Measurements from ENCODE around the gene UHRF1. TPM values are rescaled to one million over a fixed set of nuclear protein-coding genes. Genes with fewer than 3 reads are reported as not detected.
"Not testable (repeated sequence)": the region's sequence is repeated elsewhere in the genome, so short reads cannot be mapped to it uniquely, and the experiment has no call there.

UHRF1 gene
- total RNA-seq, 1 donor from 2014 or later: 16.8 TPM

- Mint-ChIP-seq H3K4me3 (ENCODE audit: unreplicated experiment) (no peak overlapping the region), H3K9me3 (ENCODE audit: unreplicated experiment) (no peaks in the 10 kb centered on the region), H3K27ac (ENCODE audit: unreplicated experiment) (no peak overlapping the region), H3K36me3 (ENCODE audit: low read depth, unreplicated experiment) (no peaks in the 10 kb centered on the region), H3K27me3 (ENCODE audit: unreplicated experiment) (peaks cover 3% of the 10 kb centered on the region), H3K4me1 (ENCODE audit: unreplicated experiment) (no peaks in the 10 kb centered on the region)
- DNase-seq (ENCODE audit: low spot score): no peak
- TF ChIP-seq, protein P1, sequence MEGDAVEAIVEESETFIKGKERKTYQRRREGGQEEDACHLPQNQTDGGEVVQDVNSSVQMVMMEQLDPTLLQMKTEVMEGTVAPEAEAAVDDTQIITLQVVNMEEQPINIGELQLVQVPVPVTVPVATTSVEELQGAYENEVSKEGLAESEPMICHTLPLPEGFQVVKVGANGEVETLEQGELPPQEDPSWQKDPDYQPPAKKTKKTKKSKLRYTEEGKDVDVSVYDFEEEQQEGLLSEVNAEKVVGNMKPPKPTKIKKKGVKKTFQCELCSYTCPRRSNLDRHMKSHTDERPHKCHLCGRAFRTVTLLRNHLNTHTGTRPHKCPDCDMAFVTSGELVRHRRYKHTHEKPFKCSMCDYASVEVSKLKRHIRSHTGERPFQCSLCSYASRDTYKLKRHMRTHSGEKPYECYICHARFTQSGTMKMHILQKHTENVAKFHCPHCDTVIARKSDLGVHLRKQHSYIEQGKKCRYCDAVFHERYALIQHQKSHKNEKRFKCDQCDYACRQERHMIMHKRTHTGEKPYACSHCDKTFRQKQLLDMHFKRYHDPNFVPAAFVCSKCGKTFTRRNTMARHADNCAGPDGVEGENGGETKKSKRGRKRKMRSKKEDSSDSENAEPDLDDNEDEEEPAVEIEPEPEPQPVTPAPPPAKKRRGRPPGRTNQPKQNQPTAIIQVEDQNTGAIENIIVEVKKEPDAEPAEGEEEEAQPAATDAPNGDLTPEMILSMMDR (IDR thresholded peaks at IDR 0.05; ENCODE audit: unreplicated experiment): no peak
Observed at GRCh38 chr19:4889034-4889815, 20.1 kb upstream of the UHRF1 start.

DNA sequence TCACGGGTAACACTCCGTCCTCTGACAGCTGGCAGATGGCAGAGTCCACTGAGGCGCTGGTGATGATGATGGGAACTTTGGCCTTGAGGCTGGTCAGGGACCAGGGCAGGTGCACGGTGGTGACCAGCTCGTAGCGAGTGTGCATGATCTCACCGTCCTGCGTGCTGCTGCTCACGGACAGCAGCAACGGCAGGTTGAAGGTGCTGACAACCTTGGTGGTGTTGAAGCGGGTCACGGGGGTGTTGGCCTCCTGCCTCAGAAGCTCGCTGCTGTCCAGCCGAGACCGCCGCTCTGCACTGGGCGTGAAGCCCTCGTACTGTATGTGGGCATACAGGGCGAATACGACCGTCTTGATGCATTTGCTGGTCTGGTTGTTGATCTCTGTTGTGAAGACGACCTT is 18.2 kb upstream of the UHRF1 start:
- Mint-ChIP-seq H3K9me3 (ENCODE audit: unreplicated experiment) (no peaks in the 10 kb centered on the region), H3K36me3 (ENCODE audit: low read depth, unreplicated experiment) (no peaks in the 10 kb centered on the region), H3K27ac (ENCODE audit: unreplicated experiment) (no peak overlapping the region), H3K4me3 (ENCODE audit: unreplicated experiment) (no peak overlapping the region), H3K4me1 (ENCODE audit: unreplicated experiment) (peaks cover 4% of the 10 kb centered on the region), H3K27me3 (ENCODE audit: unreplicated experiment) (peaks cover 3% of the 10 kb centered on the region)
- no peak for DNase-seq (ENCODE audit: low spot score)
- TF ChIP-seq, protein P1 (IDR thresholded peaks at IDR 0.05; ENCODE audit: unreplicated experiment): no peak

DNA sequence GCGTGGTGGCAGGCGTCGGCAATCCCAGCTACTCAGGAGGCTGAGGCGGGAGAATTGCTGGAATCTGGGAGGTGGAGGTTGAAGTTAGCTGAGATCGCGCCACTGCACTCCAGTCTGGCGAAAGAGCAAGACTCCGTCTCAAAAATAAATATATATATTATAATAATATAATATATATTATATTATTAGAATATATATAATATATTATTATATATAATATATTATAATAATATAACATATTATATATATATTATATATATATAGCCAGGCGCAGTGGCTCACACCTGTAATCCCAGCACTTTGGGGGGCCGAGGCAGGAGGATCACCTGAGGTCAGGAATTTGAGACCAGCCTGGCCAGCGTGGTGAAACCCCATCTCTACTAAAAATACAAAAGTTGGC is 16.3 kb upstream of the UHRF1 start:
- H3K27ac Mint-ChIP-seq (ENCODE audit: unreplicated experiment); H3K36me3 Mint-ChIP-seq (ENCODE audit: low read depth, unreplicated experiment); DNase-seq (ENCODE audit: low spot score); H3K4me1 Mint-ChIP-seq (ENCODE audit: unreplicated experiment); H3K27me3 Mint-ChIP-seq (ENCODE audit: unreplicated experiment); H3K9me3 Mint-ChIP-seq (ENCODE audit: unreplicated experiment); H3K4me3 Mint-ChIP-seq (ENCODE audit: unreplicated experiment): not testable (repeated sequence)

GRCh38 chr19:4896372-4896771 is 12.9 kb upstream of the UHRF1 start:
- H3K4me1 Mint-ChIP-seq (ENCODE audit: unreplicated experiment): peaks cover 4% of the 10 kb centered on the region
- TF ChIP-seq, protein P1 (IDR thresholded peaks at IDR 0.05; ENCODE audit: unreplicated experiment): no peak
- no peaks in the 10 kb centered on the region for H3K36me3 Mint-ChIP-seq (ENCODE audit: low read depth, unreplicated experiment)
- DNase-seq (ENCODE audit: low spot score): no peak
- peaks cover under 1% of the 10 kb centered on the region for H3K27me3 Mint-ChIP-seq (ENCODE audit: unreplicated experiment)
- H3K4me3 Mint-ChIP-seq (ENCODE audit: unreplicated experiment): no peak overlapping the region
- H3K9me3 Mint-ChIP-seq (ENCODE audit: unreplicated experiment): no peaks in the 10 kb centered on the region
- no peak overlapping the region for H3K27ac Mint-ChIP-seq (ENCODE audit: unreplicated experiment)

GRCh38 chr19:4897146-4897545 is 12.2 kb upstream of the UHRF1 start:
- DNase-seq (ENCODE audit: low spot score): no peak
- H3K27me3 Mint-ChIP-seq (ENCODE audit: unreplicated experiment): no peaks in the 10 kb centered on the region
- H3K9me3 Mint-ChIP-seq (ENCODE audit: unreplicated experiment): no peaks in the 10 kb centered on the region
- H3K27ac Mint-ChIP-seq (ENCODE audit: unreplicated experiment): no peak overlapping the region
- H3K4me3 Mint-ChIP-seq (ENCODE audit: unreplicated experiment): no peak overlapping the region
- TF ChIP-seq, protein P1 (IDR thresholded peaks at IDR 0.05; ENCODE audit: unreplicated experiment): no peak
- peaks cover 4% of the 10 kb centered on the region for H3K4me1 Mint-ChIP-seq (ENCODE audit: unreplicated experiment)
- H3K36me3 Mint-ChIP-seq (ENCODE audit: low read depth, unreplicated experiment): no peaks in the 10 kb centered on the region

- H3K4me1 Mint-ChIP-seq (ENCODE audit: unreplicated experiment); H3K4me3 Mint-ChIP-seq (ENCODE audit: unreplicated experiment); H3K27me3 Mint-ChIP-seq (ENCODE audit: unreplicated experiment); H3K27ac Mint-ChIP-seq (ENCODE audit: unreplicated experiment); H3K36me3 Mint-ChIP-seq (ENCODE audit: low read depth, unreplicated experiment); H3K9me3 Mint-ChIP-seq (ENCODE audit: unreplicated experiment); DNase-seq (ENCODE audit: low spot score): not testable (repeated sequence)
Observed at GRCh38 chr19:4900879-4901278, 8.4 kb upstream of the UHRF1 start.
